ENCODE results near the gene WDR76.
A peak's percentile ranks its signal among the peaks of the same experiment; 100 is the strongest.

WDR76 gene

GRCh38 chr15:43879386-43880355, 52.9 kb downstream of the WDR76 start:
- no peak for DNase-seq

GRCh38 chr15:43880406-43881194, 53.8 kb downstream of the WDR76 start:
- no peak for DNase-seq

GRCh38 chr15:43881245-43881644, 54.4 kb downstream of the WDR76 start:
- no peak for DNase-seq

- no peak for DNase-seq
These were observed 55.1 kb downstream of the WDR76 start for GRCh38 chr15:43881944-43882343.

- no peak for DNase-seq
These were observed 56.8 kb downstream of the WDR76 start for GRCh38 chr15:43883571-43883970.

GRCh38 chr15:43886558-43886957, 59.8 kb downstream of the WDR76 start:
- DNase-seq: no peak

GRCh38 chr15:43887901-43888300, 61.1 kb downstream of the WDR76 start:
- DNase-seq: no peak

GRCh38 chr15:43889042-43889441, 62.2 kb downstream of the WDR76 start:
- no peak for DNase-seq

GRCh38 chr15:43893956-43894355, 67.2 kb downstream of the WDR76 start:
- DNase-seq: no peak

- DNase-seq: no peak
These were observed 68.8 kb downstream of the WDR76 start for GRCh38 chr15:43895586-43895985.

GRCh38 chr15:43896543-43896942, 69.7 kb downstream of the WDR76 start:
- DNase-seq: no peak

GRCh38 chr15:43898891-43899290, 72.1 kb downstream of the WDR76 start:
- DNase-seq: no peak

- no peak for DNase-seq
These were observed 73.1 kb downstream of the WDR76 start for GRCh38 chr15:43899928-43900327.

- DNase-seq: no peak
These were observed 74.2 kb downstream of the WDR76 start for GRCh38 chr15:43900996-43901395.

- no peak for DNase-seq
These were observed 74.7 kb downstream of the WDR76 start for GRCh38 chr15:43901495-43901894.

- DNase-seq: peak; percentile 60
These were observed 77.1 kb downstream of the WDR76 start for GRCh38 chr15:43903864-43904290.

- DNase-seq: no peak
These were observed 79.0 kb downstream of the WDR76 start for GRCh38 chr15:43905755-43906154.

- no peak for DNase-seq
These were observed 81.8 kb downstream of the WDR76 start for GRCh38 chr15:43908516-43909050.

GRCh38 chr15:43911235-43911781, 84.5 kb downstream of the WDR76 start:
- DNase-seq: no peak

GRCh38 chr15:43912208-43912607, 85.4 kb downstream of the WDR76 start:
- DNase-seq: no peak

- no peak for DNase-seq
These were observed 86.4 kb downstream of the WDR76 start for GRCh38 chr15:43913026-43913780.

GRCh38 chr15:43913941-43914340, 87.1 kb downstream of the WDR76 start:
- DNase-seq: no peak

Data from NCI-H526 treated with DMSO at 0.1 percent for 48 hours (cell line).